Sigmoid colon (tissue), 7 donors: ENCODE measurements around the gene UNC80. TPM values are rescaled to one million over a fixed set of nuclear protein-coding genes. Genes with fewer than 3 reads are reported as not detected.

Experiments used
- DNase-seq: peaks from one replicate; pipeline ENCODE4 v3.0.0-alpha.2; 2019
- H3K27ac ChIP-seq, 4 donors: fragments of 200-600 bp; sonication (generic); one replicate each; pipeline ENCODE4 v1.5.1; 2016 to 2019; ENCODE audit warnings: mild to moderate bottlenecking in 1 of 4
- H3K27me3 ChIP-seq, 3 donors: fragments of 200-600 bp; sonication (generic); one replicate each; pipeline ENCODE4 v1.5.1; 2019; ENCODE audit warnings: mild to moderate bottlenecking in 1 of 3
- H3K36me3 ChIP-seq, 4 donors: fragments of 200-600 bp; sonication (generic); one replicate each; pipeline ENCODE4 v1.5.1; 2016 to 2019
- H3K4me1 ChIP-seq, 4 donors: fragments of 200-600 bp; sonication (generic); one replicate each; pipeline ENCODE4 v1.5.1; 2017 to 2019
- H3K4me3 ChIP-seq, 4 donors: fragments of 200-600 bp; sonication (generic); one replicate each; pipeline ENCODE4 v1.5.1; 2017 to 2019; ENCODE audit warnings: mild to moderate bottlenecking in 2 of 4, moderate library complexity in 1 of 4
- H3K9me3 ChIP-seq, 4 donors: fragments of 200-600 bp in 3 of 4; sonication (generic) in 3 of 4; one replicate each; pipeline versions ENCODE4 v1.5.1 to v1.6.1; 2013 to 2019
- EP300 ChIP-seq, 4 donors: sonication (generic); formaldehyde crosslinking; IDR thresholded peaks; one replicate each; pipeline ENCODE4 v1.6.1; 2017; ENCODE audit warnings: antibody characterized with exemption in 4 of 4
- POLR2A ChIP-seq, 2 donors: fragments of 450-650 bp; IDR thresholded peaks; one replicate each; pipeline ENCODE4 v1.6.1; 2016; ENCODE audit warnings: antibody characterized with exemption in 2 of 2, mild to moderate bottlenecking in 2 of 2, moderate library complexity in 2 of 2
- POLR2AphosphoS5 ChIP-seq, 4 donors: sonication (generic); formaldehyde crosslinking; IDR thresholded peaks; one replicate each; pipeline ENCODE4 v1.6.1; 2017; ENCODE audit warnings: antibody characterized with exemption in 4 of 4
- WGBS, 2 donors: extraction: QIAGEN DNeasy Blood & Tissue Kit; methylation state at CpG; one replicate each; pipeline ENCODE4 v1.1.7; 2013; 5-methylcytosine and 5-hydroxymethylcytosine counted together
- intact Hi-C: fragments of 100-400 bp; cut with DNase I; formaldehyde crosslinking; loops from one replicate; pipeline ENCODE4 v1.15.1; 2023
- polyA plus RNA-seq, 3 donors: library from polyadenylated mRNA; stranded (reverse); fragments of 200-250 nt; gene quantifications; one replicate each; pipeline ENCODE4 v1.2.3, GENCODE V29; 2013
- total RNA-seq, 4 donors: library from RNA; depleted of rRNA; stranded (reverse); fragments of >200 nt; gene quantifications; one replicate each; pipeline ENCODE4 v1.1.0, GENCODE V29; 2016
- TF ChIP-seq, protein P1 (sequence below), 4 experiments: fragments of 450-650 bp in 3 of 4; fragments of 200-600 bp in 1 of 4; IDR thresholded peaks; one replicate each; pipeline ENCODE4 v1.5.1; 2016 to 2019; ENCODE audit warnings: antibody characterized with exemption in 4 of 4, mild to moderate bottlenecking in 3 of 4, moderate library complexity in 2 of 4
- donor health status: healthy with polysubstance abuse.
- donor health status: Bipolar disorder and iron deficiency.
- donor health status: healthy.

Gene UNC80
- total and polyA plus RNA-seq, 7 donors = 0.26 to 2.4 (median 0.83) TPM; not detected in 2

DNA sequence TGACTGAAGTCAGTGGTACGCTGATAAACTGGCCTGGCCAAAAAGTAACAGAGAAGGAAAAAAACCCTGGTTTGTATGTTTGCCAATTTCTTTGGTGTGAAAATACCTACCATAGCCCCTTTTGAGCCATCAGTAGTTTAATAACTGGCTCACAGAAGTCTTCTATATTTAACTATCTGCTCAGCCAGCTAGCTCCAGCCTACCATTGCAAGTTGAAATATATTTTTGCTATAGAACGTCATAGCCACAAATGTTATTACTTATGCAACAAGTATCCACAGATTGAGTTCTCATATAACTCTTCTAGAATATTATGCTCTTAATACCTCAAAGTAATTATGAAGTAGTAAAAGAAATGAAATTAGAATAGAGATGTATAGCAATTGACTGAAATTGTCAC is 256.0 kb downstream of the UNC80 start:
- Histone ChIP-seq H3K36me3 (peaks cover 0 to 45% (median 12%) of the 10 kb centered on the region in 4 donors), H3K9me3 (no peaks in the 10 kb centered on the region), H3K27me3 (no peaks in the 10 kb centered on the region), H3K4me3 (no peak overlapping the region), H3K27ac (no peak overlapping the region), H3K4me1 (no peaks in the 10 kb centered on the region)
- WGBS, 2 donors = 88 to 97% methylated on average over 2 of the region's 2 CpGs
- TF ChIP-seq, protein P1, sequence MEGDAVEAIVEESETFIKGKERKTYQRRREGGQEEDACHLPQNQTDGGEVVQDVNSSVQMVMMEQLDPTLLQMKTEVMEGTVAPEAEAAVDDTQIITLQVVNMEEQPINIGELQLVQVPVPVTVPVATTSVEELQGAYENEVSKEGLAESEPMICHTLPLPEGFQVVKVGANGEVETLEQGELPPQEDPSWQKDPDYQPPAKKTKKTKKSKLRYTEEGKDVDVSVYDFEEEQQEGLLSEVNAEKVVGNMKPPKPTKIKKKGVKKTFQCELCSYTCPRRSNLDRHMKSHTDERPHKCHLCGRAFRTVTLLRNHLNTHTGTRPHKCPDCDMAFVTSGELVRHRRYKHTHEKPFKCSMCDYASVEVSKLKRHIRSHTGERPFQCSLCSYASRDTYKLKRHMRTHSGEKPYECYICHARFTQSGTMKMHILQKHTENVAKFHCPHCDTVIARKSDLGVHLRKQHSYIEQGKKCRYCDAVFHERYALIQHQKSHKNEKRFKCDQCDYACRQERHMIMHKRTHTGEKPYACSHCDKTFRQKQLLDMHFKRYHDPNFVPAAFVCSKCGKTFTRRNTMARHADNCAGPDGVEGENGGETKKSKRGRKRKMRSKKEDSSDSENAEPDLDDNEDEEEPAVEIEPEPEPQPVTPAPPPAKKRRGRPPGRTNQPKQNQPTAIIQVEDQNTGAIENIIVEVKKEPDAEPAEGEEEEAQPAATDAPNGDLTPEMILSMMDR (IDR thresholded peaks at IDR 0.05) = no peak
- no peak for TF ChIP-seq POLR2AphosphoS5 (IDR thresholded peaks at IDR 0.05)
- TF ChIP-seq EP300 (IDR thresholded peaks at IDR 0.05) = no peak
- no peak for TF ChIP-seq POLR2A (IDR thresholded peaks at IDR 0.05)
- DNase-seq = no peak
- intact Hi-C loops = no loop called here

DNA sequence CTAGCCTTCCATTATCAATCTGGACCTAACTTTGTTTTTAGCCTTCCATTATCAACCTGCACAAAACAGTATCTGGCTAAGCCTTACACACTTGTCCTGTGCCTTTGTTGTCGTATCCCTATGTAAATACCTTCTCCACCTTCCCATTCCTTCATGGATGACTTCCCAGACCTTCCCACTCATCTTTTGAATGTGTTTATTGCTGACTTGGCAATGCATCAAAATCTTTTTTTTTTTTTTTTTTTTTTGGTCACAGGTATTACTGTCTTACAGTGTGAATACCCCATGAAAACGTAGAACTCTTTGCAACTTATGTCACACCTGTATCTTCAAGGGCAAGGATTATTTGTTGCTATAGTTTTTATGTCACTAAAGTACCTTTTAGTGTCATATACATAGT is 256.5 kb downstream of the UNC80 start:
- H3K9me3 ChIP-seq = no peaks in the 10 kb centered on the region
- no peaks in the 10 kb centered on the region for H3K4me1 ChIP-seq
- intact Hi-C loops = no loop called here
- H3K4me3 ChIP-seq = no peak overlapping the region
- no peak overlapping the region for H3K27ac ChIP-seq
- H3K27me3 ChIP-seq = no peaks in the 10 kb centered on the region
- 37 to 79% methylated on average over 2 of the region's 2 CpGs for WGBS, 2 donors
- no peak for TF ChIP-seq POLR2AphosphoS5 (IDR thresholded peaks at IDR 0.05)
- TF ChIP-seq, protein P1 (IDR thresholded peaks at IDR 0.05) = no peak
- no peak for TF ChIP-seq EP300 (IDR thresholded peaks at IDR 0.05)
- no peak for TF ChIP-seq POLR2A (IDR thresholded peaks at IDR 0.05)
- no peak for DNase-seq
- H3K36me3 ChIP-seq = peaks cover 0 to 39% (median 8%) of the 10 kb centered on the region in 4 donors

DNA sequence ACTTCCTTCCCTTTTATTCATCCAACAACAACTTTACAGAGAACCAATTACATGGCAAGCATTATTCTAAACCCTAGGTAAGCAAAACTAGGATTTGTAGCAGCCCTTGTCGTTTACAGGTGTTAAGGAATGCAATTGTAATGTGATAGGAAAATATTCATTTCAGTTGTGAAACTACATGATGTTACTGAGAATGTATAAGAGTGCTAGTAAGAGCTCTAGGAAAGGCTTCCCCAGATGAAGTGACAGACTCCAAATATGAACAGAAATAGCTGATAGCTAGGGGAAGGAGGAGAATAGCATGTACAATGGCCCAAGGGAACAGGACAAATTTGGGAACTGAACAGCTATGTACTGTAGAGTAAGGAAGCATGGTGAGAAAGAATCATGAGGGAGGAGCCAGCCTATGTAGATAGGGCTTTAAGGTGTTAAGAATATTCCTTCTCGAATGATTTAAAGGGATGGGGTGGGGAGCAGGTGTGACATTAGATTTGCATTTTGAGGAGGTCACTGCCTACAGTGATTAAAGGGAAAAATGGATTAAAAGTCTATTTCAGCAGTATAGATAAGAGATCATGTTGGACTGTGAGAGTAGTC is 262.6 kb downstream of the UNC80 start:
- no peaks in the 10 kb centered on the region for H3K9me3 ChIP-seq
- H3K27me3 ChIP-seq = no peaks in the 10 kb centered on the region
- H3K36me3 ChIP-seq = no peaks in the 10 kb centered on the region
- no peaks in the 10 kb centered on the region for H3K4me1 ChIP-seq
- DNase-seq = no peak
- no peak overlapping the region for H3K27ac ChIP-seq
- intact Hi-C loops = no loop called here
- no peak for TF ChIP-seq POLR2AphosphoS5 (IDR thresholded peaks at IDR 0.05)
- TF ChIP-seq, protein P1 (IDR thresholded peaks at IDR 0.05) = no peak
- H3K4me3 ChIP-seq = no peak overlapping the region
- 60 to 83% methylated on average over 2 of the region's 2 CpGs for WGBS, 2 donors

DNA sequence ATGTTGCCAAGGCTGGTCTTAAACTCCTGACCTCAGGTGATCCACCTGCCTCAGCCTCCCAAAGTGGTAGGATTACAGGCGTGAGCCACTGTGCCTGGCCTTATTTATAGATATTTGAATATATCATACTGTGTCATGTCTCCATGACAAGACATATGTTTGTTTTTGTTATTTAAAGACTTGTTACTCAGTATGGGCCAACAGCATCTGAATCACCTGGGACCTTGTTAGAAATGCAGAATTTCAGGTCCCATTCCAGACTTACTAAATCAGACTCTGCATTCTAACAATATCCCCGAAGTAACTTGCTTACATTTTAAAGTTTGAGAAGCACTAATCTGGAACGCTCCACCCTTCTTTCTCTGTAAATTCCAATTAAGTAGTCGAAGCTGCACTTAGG is 264.0 kb downstream of the UNC80 start:
- Histone ChIP-seq H3K27me3 (no peaks in the 10 kb centered on the region), H3K27ac (no peak overlapping the region), H3K9me3 (no peaks in the 10 kb centered on the region), H3K4me1 (no peaks in the 10 kb centered on the region), H3K36me3 (peaks cover 0 to 5% (median 0%) of the 10 kb centered on the region in 4 donors), H3K4me3 (no peak overlapping the region)
- intact Hi-C loops = no loop called here
- no peak for DNase-seq
- 96 to 97% methylated on average over 4 of the region's 4 CpGs for WGBS, 2 donors
- no peak for TF ChIP-seq POLR2A (IDR thresholded peaks at IDR 0.05)
- TF ChIP-seq EP300 (IDR thresholded peaks at IDR 0.05) = no peak
- TF ChIP-seq, protein P1 (IDR thresholded peaks at IDR 0.05) = no peak
- no peak for TF ChIP-seq POLR2AphosphoS5 (IDR thresholded peaks at IDR 0.05)

DNA sequence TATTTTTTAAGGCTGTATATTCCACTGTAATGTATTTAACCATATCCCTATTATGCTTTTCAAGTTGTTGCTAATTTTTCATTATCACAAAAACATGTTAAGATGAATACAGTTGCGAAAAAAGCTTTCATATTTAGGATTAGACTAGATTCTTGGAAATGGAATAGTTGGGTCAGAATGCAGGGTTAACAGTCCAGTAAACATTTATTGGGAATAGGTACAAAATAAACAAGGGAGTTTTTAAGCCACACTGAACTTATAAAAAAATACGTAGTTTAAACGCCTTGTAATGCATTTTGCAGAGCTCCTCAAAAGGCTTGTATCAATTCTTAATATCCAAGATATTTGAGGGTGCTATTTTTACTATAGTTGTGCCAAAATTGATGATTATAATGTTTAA is 266.4 kb downstream of the UNC80 start:
- no peaks in the 10 kb centered on the region for H3K27me3 ChIP-seq
- no peaks in the 10 kb centered on the region for H3K9me3 ChIP-seq
- no peak overlapping the region for H3K4me3 ChIP-seq
- intact Hi-C loops = no loop called here
- no peaks in the 10 kb centered on the region for H3K4me1 ChIP-seq
- H3K27ac ChIP-seq = no peak overlapping the region
- TF ChIP-seq POLR2A (IDR thresholded peaks at IDR 0.05) (no peak), EP300 (IDR thresholded peaks at IDR 0.05) (no peak), POLR2AphosphoS5 (IDR thresholded peaks at IDR 0.05) (no peak)
- TF ChIP-seq, protein P1 (IDR thresholded peaks at IDR 0.05) = no peak
- 90 to 92% methylated on average over 3 of the region's 3 CpGs for WGBS, 2 donors
- no peak for DNase-seq
- H3K36me3 ChIP-seq = peaks cover 0 to 17% (median under 1%) of the 10 kb centered on the region in 4 donors
